Stimulated activated CD8-positive, alpha-beta memory T cell treated with anti-CD3 and anti-CD28 coated beads, Interleukin-12 subunit alpha, Interleukin-12 subunit beta, amount 100 ng/mL, for 4 hours (primary cell): ENCODE measurements around the gene LRBA.
"Not testable (repeated sequence)": the region's sequence is repeated elsewhere in the genome, so short reads cannot be mapped to it uniquely, and the experiment has no call there.

ENCODE experiments used
- DNase-seq: peaks from one replicate; pipeline ENCODE4 v3.0.0-alpha.2; 2020; ENCODE audit warnings: low read depth

LRBA gene

DNA sequence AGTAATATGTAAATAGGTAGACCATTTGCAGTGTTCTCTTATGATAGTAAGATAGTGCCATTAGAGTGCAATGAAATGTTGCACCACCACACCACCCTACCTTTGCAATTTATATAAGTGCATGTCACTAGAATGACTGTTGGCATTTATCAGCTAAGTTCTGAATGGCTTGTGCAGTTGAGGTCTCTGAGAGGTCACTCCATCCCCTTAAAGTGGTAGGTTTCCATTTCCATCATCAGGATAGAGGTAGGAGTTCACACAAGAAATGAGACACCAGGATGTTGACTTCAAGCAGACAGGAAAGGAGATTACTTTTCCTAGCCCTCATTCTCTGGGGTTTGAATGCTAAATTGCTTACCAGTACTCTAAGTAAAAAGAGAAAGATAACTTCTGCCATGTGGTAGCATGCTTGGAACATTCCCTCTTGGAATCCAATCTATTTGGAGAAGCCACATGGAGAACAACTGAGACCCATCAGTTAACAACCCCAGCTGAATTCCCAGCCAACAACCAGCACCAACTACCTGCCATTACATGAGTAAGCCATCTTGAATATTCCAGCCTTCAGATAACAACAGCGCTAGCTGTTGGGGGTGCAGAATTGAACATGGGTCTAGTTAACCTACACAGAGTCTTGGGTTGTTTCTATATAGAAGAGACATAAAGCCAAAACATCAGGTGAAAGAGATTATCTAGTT lies 6.7 kb upstream of the LRBA start:
- no peak for DNase-seq

DNA sequence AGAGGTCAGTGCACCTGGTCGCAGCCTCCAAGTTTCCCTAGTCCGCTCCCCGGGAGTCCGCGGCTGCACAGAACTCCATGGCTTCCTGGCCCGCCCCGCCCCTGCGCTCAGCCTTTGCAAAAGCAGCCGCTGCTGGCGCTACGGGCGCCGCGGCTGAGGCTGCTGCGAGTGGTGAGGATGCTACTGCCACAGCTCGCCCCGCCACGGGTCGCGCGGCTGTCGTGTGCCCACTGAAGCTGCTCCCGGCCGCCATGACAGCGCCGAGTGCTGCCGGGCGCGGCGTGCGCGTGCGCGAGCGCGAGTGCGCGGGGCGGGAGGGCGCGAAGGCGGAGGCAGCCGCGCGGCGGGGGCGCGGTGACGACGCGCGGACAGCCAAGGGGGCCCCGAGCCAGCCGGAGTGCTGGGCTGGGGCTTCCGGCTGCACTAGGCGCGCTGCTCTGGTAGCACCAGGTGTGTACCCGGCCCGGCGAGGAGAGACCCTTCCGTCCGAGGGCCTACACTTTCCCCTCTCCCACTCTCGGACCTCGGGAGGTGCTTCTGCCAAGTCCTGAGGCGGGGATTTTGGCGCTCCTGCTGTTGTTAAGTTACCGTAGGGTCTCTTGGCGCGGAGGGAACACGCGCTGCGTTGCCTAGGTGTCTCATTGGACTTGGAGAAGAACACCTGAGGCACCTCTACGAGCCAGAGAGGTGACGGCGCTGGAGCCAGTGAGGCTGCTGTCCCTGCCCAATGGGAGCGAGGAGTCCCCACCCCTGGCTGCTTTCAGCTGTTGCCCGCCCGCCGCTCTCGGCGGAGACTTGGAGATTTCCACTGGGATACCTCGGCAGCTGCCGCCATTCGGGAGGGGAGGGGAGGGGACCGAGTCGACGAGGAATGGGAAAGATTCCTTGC lies 619 bp upstream of the LRBA start:
- peak; percentile 77 for DNase-seq

DNA sequence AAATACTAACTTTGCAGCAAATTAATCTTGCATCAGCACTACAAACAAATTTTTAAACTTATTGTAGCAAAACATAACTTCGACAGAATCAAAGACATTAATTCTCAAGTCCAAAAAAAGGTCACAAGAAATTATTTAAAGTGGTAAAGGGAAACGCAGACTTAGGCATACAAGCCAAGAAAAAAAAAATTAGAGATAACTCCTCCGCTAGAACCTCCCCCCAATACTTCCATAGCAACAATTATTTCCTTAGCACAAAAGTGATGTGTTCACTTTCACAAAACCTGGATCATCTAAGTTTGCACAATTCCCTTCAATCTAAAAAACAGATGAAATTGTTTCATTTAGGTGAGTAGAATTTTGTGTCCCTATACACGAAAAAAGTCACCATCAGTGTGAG lies 1.1 kb downstream of the LRBA start:
- no peak for DNase-seq

DNA sequence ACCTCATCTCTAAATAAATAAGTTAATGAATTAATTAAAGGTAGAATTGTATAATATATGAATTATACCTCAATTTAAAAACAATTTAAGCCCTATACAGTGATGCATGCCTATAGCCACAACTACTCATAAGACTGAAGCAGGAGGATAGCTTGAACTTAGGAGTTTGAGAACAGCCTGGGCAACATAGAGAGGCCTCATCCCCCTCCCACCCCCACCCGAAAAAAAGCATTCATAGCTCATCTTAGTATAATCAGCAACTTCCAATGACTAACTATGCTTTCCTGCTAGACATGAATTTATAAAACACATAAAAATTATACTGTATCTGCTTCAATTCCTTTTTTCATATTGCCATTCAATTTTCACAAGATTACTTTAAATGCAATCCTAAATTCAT lies 1.6 kb downstream of the LRBA start:
- DNase-seq: no peak

DNA sequence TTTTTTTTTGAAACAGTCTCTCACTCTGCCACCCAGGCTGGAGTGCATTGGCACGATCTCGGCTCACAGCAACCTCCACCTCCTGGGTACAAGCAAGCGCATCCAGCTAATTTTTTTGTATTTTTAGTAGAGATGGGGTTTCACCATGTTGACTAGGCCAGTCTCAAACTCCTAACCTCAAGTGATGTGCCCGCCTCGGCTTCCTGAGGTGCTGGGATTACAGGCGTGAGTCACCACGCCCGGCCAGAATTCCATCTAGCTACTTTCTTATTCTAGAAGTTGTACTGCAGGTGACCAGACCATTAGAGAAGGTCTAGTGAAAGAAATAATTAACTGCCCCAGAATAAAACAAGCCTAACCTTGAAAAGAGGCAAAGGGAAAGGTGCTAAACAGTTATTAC lies 2.3 kb downstream of the LRBA start:
- no peak for DNase-seq

GRCh38 chr4:151012376-151012775 lies 2.7 kb downstream of the LRBA start:
- no peak for DNase-seq

- no peak for DNase-seq
Observed at GRCh38 chr4:151004222-151004621, 10.9 kb downstream of the LRBA start.

- DNase-seq: no peak
Observed at GRCh38 chr4:151000747-151001429, 14.2 kb downstream of the LRBA start.

GRCh38 chr4:150999086-150999485 lies 16.0 kb downstream of the LRBA start:
- DNase-seq: no peak

GRCh38 chr4:150997141-150997540 lies 17.9 kb downstream of the LRBA start:
- DNase-seq: no peak

DNA sequence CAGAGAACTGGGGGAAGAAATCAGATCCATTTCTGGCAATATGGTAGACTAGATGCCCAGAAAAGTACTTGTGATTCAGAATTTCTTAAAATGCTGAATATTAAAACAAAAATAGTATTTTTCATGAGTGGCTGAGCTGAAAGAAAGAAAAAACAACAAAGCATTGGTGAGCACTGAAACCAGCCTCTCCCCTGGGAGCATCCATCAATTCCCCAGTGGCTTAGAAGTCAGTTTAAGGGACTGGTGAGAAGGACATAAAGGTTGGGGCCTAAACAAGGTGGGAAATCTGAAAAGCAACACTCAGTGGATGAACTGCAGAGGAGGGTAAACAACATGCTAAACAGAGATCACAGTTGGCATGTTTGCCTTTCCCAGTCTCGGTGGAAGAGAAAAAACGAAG lies 20.4 kb downstream of the LRBA start:
- no peak for DNase-seq

GRCh38 chr4:150993577-150993976 lies 21.5 kb downstream of the LRBA start:
- DNase-seq: not testable (repeated sequence)

DNA sequence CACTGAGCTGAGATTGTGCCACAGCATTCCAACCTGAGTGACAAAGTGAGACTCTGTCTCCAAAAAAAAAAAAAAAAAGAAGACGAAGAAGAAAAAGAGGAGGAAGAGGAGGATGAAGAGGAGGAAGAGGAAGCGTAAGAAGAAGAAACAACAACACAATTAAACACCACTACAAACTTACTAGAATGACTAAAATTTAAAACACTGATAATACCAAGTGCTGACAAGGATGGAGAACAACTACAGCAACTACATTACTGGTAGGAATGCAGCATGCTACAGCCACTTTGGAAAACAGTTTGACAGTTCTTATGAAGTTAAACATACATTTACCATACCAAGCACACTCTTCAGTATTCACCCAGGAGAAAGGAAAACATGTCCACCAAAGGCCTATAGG lies 24.1 kb downstream of the LRBA start:
- DNase-seq: no peak

GRCh38 chr4:150990250-150990649 lies 24.8 kb downstream of the LRBA start:
- DNase-seq: no peak

DNA sequence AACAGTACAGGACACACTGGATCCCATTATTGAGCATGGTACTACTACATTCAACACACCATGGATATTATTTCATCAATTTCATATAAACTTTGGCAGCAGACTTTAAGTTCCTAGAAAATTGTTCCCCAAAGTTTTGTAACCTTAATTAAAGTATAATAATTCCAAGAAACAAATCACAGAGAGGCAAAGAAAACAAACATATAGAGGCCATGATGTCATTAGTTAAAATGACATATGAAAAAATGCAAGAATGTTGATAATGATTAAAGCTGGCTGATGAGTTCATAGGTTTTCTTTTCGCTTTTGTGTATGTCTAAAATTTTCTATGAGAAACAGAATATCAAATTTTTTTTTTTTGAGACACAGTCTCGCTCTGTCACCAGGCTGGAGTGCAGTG lies 26.8 kb downstream of the LRBA start:
- no peak for DNase-seq

DNA sequence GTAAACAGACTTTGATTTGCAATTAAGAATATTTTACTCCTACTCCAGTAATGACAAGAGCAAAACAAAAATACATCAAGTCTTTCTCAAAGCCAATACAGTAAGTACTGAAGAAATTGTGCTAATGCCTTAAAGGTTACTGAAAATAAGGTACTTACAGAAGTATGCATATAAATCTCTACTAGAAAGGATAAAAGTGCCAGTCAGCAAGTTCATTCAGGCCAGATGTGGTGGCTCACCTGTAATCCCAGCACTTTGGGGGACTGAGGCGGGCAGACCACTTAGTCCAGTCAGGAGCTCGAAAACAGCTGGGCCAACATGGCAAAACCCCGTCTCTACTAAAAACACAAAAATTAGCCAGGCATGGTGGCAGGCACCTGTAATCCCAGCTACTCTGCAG lies 27.9 kb downstream of the LRBA start:
- no peak for DNase-seq

- DNase-seq: no peak
Observed at GRCh38 chr4:150986085-150986484, 29.0 kb downstream of the LRBA start.

DNA sequence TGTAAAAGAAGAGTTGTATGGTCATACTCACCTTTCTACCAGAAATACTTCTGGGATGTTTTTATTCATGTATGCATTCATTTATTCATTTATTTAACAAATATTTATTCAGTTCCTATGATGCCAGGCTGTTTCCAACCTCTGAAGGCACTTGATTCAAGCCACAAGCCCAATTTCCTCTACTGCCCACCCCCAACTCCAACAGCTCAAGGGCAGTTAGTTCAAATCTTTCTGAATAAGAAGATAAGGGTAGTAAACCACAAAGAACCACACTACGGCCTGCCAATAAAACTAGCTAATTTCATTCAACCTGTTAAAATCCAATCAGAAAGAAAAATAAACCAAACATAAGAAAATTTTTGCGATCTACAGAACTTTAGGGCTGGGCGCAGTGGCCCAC lies 31.2 kb downstream of the LRBA start:
- no peak for DNase-seq

DNA sequence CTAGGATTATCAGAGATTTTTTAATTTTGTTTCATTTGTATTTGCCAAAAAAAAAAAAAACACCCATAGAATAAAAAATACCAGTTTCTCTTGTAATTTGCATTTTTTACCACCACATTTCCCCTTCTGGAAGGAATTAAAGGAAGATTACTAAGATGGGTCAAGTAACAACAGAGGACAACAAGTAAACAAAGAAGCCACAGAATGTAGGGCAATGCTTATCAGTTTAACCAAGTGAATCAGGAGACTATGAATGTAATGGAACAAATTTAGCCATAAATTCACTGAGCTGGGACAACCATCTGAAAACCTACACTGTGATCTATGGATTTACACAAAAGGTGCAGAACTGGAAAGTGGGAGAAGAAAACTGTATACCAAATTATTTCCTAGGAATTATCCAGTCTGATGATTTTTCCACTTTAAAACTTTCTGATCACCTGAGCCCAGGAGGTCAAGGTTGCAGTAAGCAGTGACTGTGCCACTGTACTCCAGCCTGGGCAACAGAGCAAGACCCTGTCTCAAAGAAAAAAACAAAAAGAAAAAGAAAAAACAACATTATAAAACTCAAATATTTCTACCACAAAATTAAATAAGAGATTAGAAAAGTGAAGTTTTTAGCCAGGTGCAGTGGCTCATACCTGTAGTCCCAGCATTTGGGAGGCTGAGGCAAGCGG lies 32.4 kb downstream of the LRBA start:
- DNase-seq: no peak

GRCh38 chr4:150978738-150979575 lies 36.1 kb downstream of the LRBA start:
- DNase-seq: no peak

DNA sequence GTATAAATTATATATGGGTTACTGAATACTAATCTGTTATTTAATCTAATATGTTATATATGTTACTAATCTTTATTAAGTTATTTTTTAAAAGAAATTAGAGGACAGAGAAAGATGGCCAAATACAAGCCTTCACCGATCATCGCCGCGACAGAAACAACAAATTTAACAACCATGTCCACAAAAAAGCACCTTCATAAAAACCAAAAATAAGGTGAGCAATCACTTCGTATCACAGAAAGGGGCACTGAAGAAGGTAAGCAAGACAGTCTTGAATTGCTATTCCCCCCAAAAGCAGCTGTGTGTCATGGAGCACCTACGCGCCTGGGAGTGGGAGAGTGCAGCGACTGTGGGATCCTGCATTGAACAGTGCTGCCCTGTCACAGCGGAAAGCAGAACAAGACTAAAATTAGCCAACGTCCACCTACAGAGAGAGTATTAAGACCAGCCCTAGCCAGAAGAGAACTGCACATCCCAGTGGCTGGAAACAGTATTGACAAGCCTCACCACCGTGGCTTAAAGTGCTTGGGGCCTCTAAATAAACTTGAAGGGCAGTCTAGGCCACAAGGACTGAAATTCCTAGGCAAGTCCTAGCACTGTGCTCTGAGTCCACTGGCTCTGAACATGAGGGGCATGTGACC lies 38.5 kb downstream of the LRBA start:
- no peak for DNase-seq
